ENCODE results near the gene KRTAP16-1. TPM values are rescaled to one million over a fixed set of nuclear protein-coding genes. Genes with fewer than 3 reads are reported as not detected.
"Not testable (repeated sequence)": the region's sequence is repeated elsewhere in the genome, so short reads cannot be mapped to it uniquely, and the experiment has no call there.

KRTAP16-1 gene
- total RNA-seq, 1 experiment from 2014 or later = not detected

- DNase-seq (ENCODE audit: low read depth) = no peak
Observed at GRCh38 chr17:41302981-41303380, 6.1 kb downstream of the KRTAP16-1 start.

GRCh38 chr17:41301916-41302901 lies 6.9 kb downstream of the KRTAP16-1 start, which contains the start of gene KRTAP29-1:
KRTAP29-1 (minus strand) TSS chr17:41302851; CDS start chr17:41302851, 0 bp downstream.
- DNase-seq (ENCODE audit: low read depth) = peak; percentile 15

GRCh38 chr17:41301204-41301790 lies 7.8 kb downstream of the KRTAP16-1 start:
- DNase-seq (ENCODE audit: low read depth) = no peak

- no peak for DNase-seq (ENCODE audit: low read depth)
Observed at GRCh38 chr17:41298458-41299135, 10.5 kb downstream of the KRTAP16-1 start.

- DNase-seq (ENCODE audit: low read depth) = no peak
Observed at GRCh38 chr17:41296846-41297245, 12.3 kb downstream of the KRTAP16-1 start.

- no peak for DNase-seq (ENCODE audit: low read depth)
Observed at GRCh38 chr17:41294016-41294415, 15.1 kb downstream of the KRTAP16-1 start.

GRCh38 chr17:41287050-41287449 lies 22.1 kb downstream of the KRTAP16-1 start:
- DNase-seq (ENCODE audit: low read depth) = no peak

GRCh38 chr17:41284546-41284945 lies 24.6 kb downstream of the KRTAP16-1 start:
- DNase-seq (ENCODE audit: low read depth) = no peak

GRCh38 chr17:41284043-41284442 lies 25.1 kb downstream of the KRTAP16-1 start:
- DNase-seq (ENCODE audit: low read depth) = no peak

- no peak for DNase-seq (ENCODE audit: low read depth)
Observed at GRCh38 chr17:41278176-41278955, 30.7 kb downstream of the KRTAP16-1 start.

- DNase-seq (ENCODE audit: low read depth) = not testable (repeated sequence)
Observed at GRCh38 chr17:41275648-41276190, 33.4 kb downstream of the KRTAP16-1 start, which contains the start of gene KRTAP9-7. KRTAP9-7 (plus strand) TSS chr17:41275698; CDS start chr17:41275698, 0 bp downstream.

- DNase-seq (ENCODE audit: low read depth) = no peak
Observed at GRCh38 chr17:41271858-41272257, 37.3 kb downstream of the KRTAP16-1 start.

- not testable (repeated sequence) for DNase-seq (ENCODE audit: low read depth)
Observed at GRCh38 chr17:41271323-41271722, 37.8 kb downstream of the KRTAP16-1 start.

GRCh38 chr17:41267711-41268110 lies 41.4 kb downstream of the KRTAP16-1 start:
- no peak for DNase-seq (ENCODE audit: low read depth)

GRCh38 chr17:41265078-41265477 lies 44.0 kb downstream of the KRTAP16-1 start, which contains the start of gene KRTAP9-6:
KRTAP9-6 (plus strand) TSS chr17:41265378; CDS start chr17:41265378, 0 bp downstream.
- no peak for DNase-seq (ENCODE audit: low read depth)

- no peak for DNase-seq (ENCODE audit: low read depth)
Observed at GRCh38 chr17:41264599-41264998, 44.5 kb downstream of the KRTAP16-1 start.

- no peak for DNase-seq (ENCODE audit: low read depth)
Observed at GRCh38 chr17:41263212-41263611, 45.9 kb downstream of the KRTAP16-1 start.

GRCh38 chr17:41258406-41258805 lies 50.7 kb downstream of the KRTAP16-1 start:
- no peak for DNase-seq (ENCODE audit: low read depth)
